Measurements from ENCODE around the gene ADAM8. TPM values are rescaled to one million over a fixed set of nuclear protein-coding genes. Genes with fewer than 3 reads are reported as not detected.

ADAM8 gene
- total and polyA plus RNA-seq, 2 of the 8 experiments (the other 6 are each of a cell fraction or from before 2014, with no cell fraction given), result 4.6 TPM

- Histone ChIP-seq H3K79me2 (ENCODE audit: control insufficient read depth in 1 of 2, insufficient read depth in 2 of 2, low read length in 2 of 2) (no peaks in the 10 kb centered on the region), H3K79me1 (ENCODE audit: low read depth, low read length) (no peaks in the 10 kb centered on the region), H3K36me3 (ENCODE audit: control insufficient read depth in 2 of 4, insufficient read depth in 4 of 4, low read length in 3 of 4) (peaks cover 4 to 22% (median 14%) of the 10 kb centered on the region in 4 experiments; a peak in 6 of 8 replicates), H3K18ac (ENCODE audit: extremely low read depth, low read length) (no peak overlapping the region), H4K91ac (replicated peaks; ENCODE audit: insufficient read length, low read length) (no peak overlapping the region), H3K14ac (ENCODE audit: insufficient read length) (no peak overlapping the region), H3K9ac (replicated peaks in 1 of 4; ENCODE audit: extremely low read depth in 1 of 4, low read depth in 3 of 4, low read length in 3 of 4) (no peak overlapping the region), H3K4me3 (ENCODE audit: extremely low read depth in 1 of 4, insufficient read depth in 2 of 4, low read depth in 3 of 4, low read length in 4 of 4) (no peak overlapping the region), H2BK5ac (ENCODE audit: low read depth, low read length) (no peak overlapping the region), H2AFZ (ENCODE audit: low read length) (no peak overlapping the region), H3K23me2 (ENCODE audit: low read depth, low read length) (peaks cover 5% of the 10 kb centered on the region; the same call in 1 of the 2 replicates), H2BK20ac (ENCODE audit: low read length) (no peak overlapping the region), H2BK120ac (replicated peaks; ENCODE audit: low read depth, low read length) (no peak overlapping the region), H3K23ac (ENCODE audit: insufficient read length) (no peak overlapping the region), H3K4me1 (replicated peaks in 1 of 4; ENCODE audit: control insufficient read depth in 3 of 4, insufficient read depth in 4 of 4, low read length in 3 of 4) (peaks cover 0 to 13% (median 7%) of the 10 kb centered on the region in 4 experiments; a peak in 5 of 7 replicates), H3K56ac (replicated peaks; ENCODE audit: insufficient read length, low read depth, low read length) (no peak overlapping the region), H4K8ac (ENCODE audit: extremely low read depth, insufficient read depth, low read length) (0 out of 2 replicates have a peak overlapping the region, but pooled peaks have one; percentile 20), H2BK12ac (ENCODE audit: low read depth, low read length) (no peak overlapping the region), H3K4ac (replicated peaks; ENCODE audit: insufficient read length, low read depth, low read length) (no peak overlapping the region), H2AK5ac (ENCODE audit: low read depth, low read length) (no peak overlapping the region), H3K27ac (ENCODE audit: low read depth, low read length) (no peak overlapping the region), H4K5ac (ENCODE audit: insufficient read length, low read depth, low read length) (no peak overlapping the region), H4K20me1 (replicated peaks in 1 of 2; ENCODE audit: control insufficient read depth in 1 of 2, insufficient read depth in 2 of 2, low read length in 2 of 2) (peaks cover 0 to 6% of the 10 kb centered on the region in 2 experiments), H3K9me3 (ENCODE audit: insufficient read depth in 2 of 2, low read depth in 1 of 2, low read length in 1 of 2) (no peaks in the 10 kb centered on the region), H3K4me2 (ENCODE audit: insufficient read depth in 1 of 2, low read depth in 2 of 2, low read length in 2 of 2) (no peak overlapping the region), H2BK15ac (ENCODE audit: low read length) (no peak overlapping the region), H3K27me3 (replicated peaks in 1 of 4; ENCODE audit: control insufficient read depth in 3 of 4, extremely low read depth in 1 of 4, insufficient read depth in 3 of 4, low read length in 3 of 4) (peaks cover 0 to 7% (median 4%) of the 10 kb centered on the region in 4 experiments; a peak in 6 of 7 replicates)
- 93% methylated on average over 18 of the region's 19 CpGs; no CpG with 5 or more reads in 1 of the 2 experiments for WGBS, 2 experiments (ENCODE audit: extremely low coverage in 1 of 2, insufficient coverage in 1 of 2, insufficient read length in 1 of 2, insufficient replicate concordance in 2 of 2, low coverage in 1 of 2, low lambda C conversion rate in 2 of 2, missing lambda C conversion rate in 1 of 2)
- CTCF ChIA-PET (ENCODE audit: partially characterized antibody), result interaction anchor here (0.6 to 1.8 kb wide), 6 partner anchors 12 to 339 kb away, joined by 3 to 4 read pairs (median 4); no protein-coding TSS in a partner anchor
- no peak for TF ChIP-seq SP4 (IDR thresholded peaks at IDR 0.05; ENCODE audit: low read length)
- POLR2A ChIA-PET (ENCODE audit: partially characterized antibody), result interaction anchor here (0.8 to 2.4 kb wide), 5 partner anchors 11 to 65 kb away, joined by 3 to 7 read pairs (median 3); no protein-coding TSS in a partner anchor
- no peak for DNase-seq (ENCODE audit: low read depth in 1 of 2, low spot score in 2 of 2)
- no peak for FAIRE-seq
These were observed 2.1 kb upstream of the ADAM8 start for GRCh38 chr10:133278577-133279265.
